Tibial artery (tissue), 4 donors: ENCODE data around the gene NSL1.
A peak's percentile ranks its signal among the peaks of the same experiment; 100 is the strongest.

Experiments
- DNase-seq, 2 donors: peaks; one replicate each; pipeline ENCODE4 v3.0.0-alpha.2; 2019
- H3K27ac ChIP-seq, 2 donors: fragments of 200-600 bp; sonication (generic) in 1 of 2; 1 replicate in 1 of 2; 2 replicates in 1 of 2; pipeline ENCODE4 v1.5.1; 2018 to 2019; ENCODE audit warnings: mild to moderate bottlenecking in 1 of 2
- H3K27me3 ChIP-seq, 2 donors: fragments of 200-600 bp; sonication (generic) in 1 of 2; one replicate each; pipeline versions ENCODE4 v1.5.1 to v1.6.0; 2016 to 2019
- H3K36me3 ChIP-seq, 3 donors: fragments of 200-600 bp; sonication (generic) in 2 of 3; one replicate each; pipeline ENCODE4 v1.5.1; 2016 to 2019; ENCODE audit warnings: mild to moderate bottlenecking in 2 of 3
- H3K4me1 ChIP-seq, 4 donors: fragments of 200-600 bp; sonication (generic) in 2 of 4; 1 replicate in 3 of 4; 2 replicates in 1 of 4; pipeline ENCODE4 v1.5.1; 2016 to 2019
- H3K4me3 ChIP-seq, 2 donors: fragments of 200-600 bp; sonication (generic) in 1 of 2; 1 replicate in 1 of 2; 2 replicates in 1 of 2; pipeline ENCODE4 v1.5.1; 2018 to 2019; ENCODE audit warnings: mild to moderate bottlenecking in 2 of 2
- H3K9me3 ChIP-seq, 3 donors: fragments of 200-600 bp; sonication (generic) in 1 of 3; one replicate each; pipeline ENCODE4 v1.5.1; 2016 to 2019
- intact Hi-C: fragments of 100-400 bp; cut with DNase I; formaldehyde crosslinking; loops from one replicate; pipeline ENCODE4 v1.15.0; 2023; ENCODE audit warnings: low total_unique reads
- TF ChIP-seq, protein P1 (sequence below), 2 experiments: fragments of 200-600 bp in 1 of 2; fragments of 450-650 bp in 1 of 2; IDR thresholded peaks; one replicate each; pipeline ENCODE4 v1.5.1; 2017 to 2019; ENCODE audit warnings: antibody characterized with exemption in 2 of 2, mild to moderate bottlenecking in 1 of 2, moderate library complexity in 1 of 2

NSL1 gene

DNA sequence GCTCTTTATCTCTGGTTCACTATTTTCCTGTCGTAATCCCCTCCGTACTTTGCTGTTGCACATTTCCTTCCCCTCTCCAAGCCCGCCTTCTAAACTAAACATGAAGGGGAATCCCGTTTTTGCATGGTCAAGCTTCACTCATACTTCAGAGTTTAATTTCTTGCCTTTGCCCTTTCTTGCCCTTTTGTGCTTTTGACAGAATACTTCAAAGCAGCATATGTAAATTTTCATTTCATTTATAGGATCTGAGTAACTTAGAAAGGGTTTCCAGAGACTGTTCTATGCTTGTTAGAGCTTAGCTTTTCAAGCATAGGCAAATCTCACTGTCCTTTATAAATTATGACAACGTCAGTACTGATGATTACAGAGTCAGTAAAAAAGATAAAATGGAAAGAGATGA is 28.1 kb upstream of the NSL1 start:
- DNase-seq: no peak
- intact Hi-C loops: loop anchor here (10.0 kb wide), 1 partner anchor 175 kb away; no protein-coding TSS in a partner anchor

DNA sequence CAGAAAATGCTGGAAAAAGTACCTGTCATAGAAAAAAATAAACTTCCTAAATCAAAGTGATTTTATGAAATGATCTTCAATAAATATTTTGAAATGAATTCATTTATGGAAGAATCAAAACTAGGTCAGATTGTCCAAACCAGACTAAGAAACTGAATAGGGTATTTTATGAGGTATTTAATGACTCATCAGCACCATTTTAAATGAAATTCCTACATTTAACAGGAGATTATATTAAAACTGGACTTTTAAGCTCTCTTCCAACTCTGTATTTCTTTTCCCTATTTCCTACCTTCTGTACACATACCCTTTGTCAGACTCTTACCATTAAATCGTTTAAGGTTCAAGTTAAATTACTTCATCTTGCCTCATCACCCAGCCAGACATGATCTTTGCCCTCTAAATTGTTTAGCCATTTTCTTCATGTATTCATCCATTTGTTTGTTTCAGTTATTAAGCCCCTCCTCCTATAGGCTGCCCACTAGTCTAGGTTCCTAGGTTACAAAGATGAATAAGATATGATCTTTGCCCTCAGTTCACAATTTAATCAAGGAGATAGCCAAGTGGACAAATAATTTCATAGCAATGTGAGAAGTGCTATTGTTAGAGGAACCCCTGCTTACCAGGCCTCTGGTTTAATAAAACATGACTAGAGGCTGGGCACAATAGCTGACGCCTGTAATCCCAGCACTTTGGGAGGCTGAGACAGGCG is 25.1 kb upstream of the NSL1 start:
- intact Hi-C loops: loop anchor here (10.0 kb wide), 1 partner anchor 178 kb away; no protein-coding TSS in a partner anchor
- no peak overlapping the region for H3K4me3 ChIP-seq
- no peaks in the 10 kb centered on the region for H3K4me1 ChIP-seq
- no peaks in the 10 kb centered on the region for H3K9me3 ChIP-seq
- peaks cover 0 to 11% (median 9%) of the 10 kb centered on the region in 3 donors for H3K36me3 ChIP-seq
- DNase-seq: no peak
- TF ChIP-seq, protein P1, sequence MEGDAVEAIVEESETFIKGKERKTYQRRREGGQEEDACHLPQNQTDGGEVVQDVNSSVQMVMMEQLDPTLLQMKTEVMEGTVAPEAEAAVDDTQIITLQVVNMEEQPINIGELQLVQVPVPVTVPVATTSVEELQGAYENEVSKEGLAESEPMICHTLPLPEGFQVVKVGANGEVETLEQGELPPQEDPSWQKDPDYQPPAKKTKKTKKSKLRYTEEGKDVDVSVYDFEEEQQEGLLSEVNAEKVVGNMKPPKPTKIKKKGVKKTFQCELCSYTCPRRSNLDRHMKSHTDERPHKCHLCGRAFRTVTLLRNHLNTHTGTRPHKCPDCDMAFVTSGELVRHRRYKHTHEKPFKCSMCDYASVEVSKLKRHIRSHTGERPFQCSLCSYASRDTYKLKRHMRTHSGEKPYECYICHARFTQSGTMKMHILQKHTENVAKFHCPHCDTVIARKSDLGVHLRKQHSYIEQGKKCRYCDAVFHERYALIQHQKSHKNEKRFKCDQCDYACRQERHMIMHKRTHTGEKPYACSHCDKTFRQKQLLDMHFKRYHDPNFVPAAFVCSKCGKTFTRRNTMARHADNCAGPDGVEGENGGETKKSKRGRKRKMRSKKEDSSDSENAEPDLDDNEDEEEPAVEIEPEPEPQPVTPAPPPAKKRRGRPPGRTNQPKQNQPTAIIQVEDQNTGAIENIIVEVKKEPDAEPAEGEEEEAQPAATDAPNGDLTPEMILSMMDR (IDR thresholded peaks at IDR 0.05): no peak
- H3K27me3 ChIP-seq: no peaks in the 10 kb centered on the region
- no peak overlapping the region for H3K27ac ChIP-seq

More for the DNA sequence above, 28.1 kb upstream of the NSL1 start:
- Histone ChIP-seq H3K4me1 (no peaks in the 10 kb centered on the region), H3K27me3 (no peaks in the 10 kb centered on the region), H3K9me3 (no peaks in the 10 kb centered on the region), H3K4me3 (no peak overlapping the region), H3K36me3 (no peaks in the 10 kb centered on the region), H3K27ac (no peak overlapping the region)
- TF ChIP-seq, protein P1 (IDR thresholded peaks at IDR 0.05): no peak

DNA sequence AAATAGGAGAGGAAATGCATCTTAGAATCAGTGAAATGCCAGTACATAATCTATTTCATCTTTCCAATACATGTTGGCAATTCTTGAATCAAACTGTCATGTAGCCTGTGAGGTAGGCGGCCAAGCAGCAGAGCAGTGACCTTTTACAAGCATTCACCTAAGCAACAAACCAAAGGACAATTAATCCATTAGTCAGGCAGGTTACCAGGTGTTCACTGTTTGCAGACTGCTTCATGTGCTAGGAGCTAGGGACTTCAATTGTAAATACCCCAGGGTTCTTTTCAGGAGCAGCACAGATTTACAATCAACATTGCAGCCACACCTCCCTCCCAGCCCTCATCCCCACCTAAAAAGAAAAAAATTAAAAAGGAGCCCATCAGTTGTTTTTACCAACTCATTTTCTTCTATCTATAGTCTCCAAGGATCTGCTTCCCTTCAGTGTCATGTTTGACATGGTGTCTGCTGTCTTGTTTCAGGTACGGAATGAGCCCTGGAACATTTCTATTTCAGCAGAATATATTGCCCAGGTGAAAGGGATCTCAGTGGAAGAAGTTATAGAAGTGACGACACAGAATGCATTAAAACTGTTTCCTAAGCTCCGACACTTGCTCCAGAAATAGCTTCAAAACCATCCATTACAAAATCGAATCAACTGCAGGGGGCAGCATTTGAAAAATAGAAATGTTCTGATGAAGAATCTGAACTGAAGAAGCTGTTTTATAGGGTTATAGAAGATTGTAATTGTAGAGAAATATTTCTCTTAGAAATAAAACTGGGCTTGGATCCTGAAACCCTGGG is 23.2 kb upstream of the NSL1 start:
- no peak overlapping the region for H3K4me3 ChIP-seq
- intact Hi-C loops: loop anchor here (10.0 kb wide), 1 partner anchor 180 kb away; no protein-coding TSS in a partner anchor
- no peak for DNase-seq
- peaks cover 0 to 19% (median 9%) of the 10 kb centered on the region in 3 donors for H3K36me3 ChIP-seq
- TF ChIP-seq, protein P1 (IDR thresholded peaks at IDR 0.05): peak in 1 of 2 experiments; percentile 18
- H3K27ac ChIP-seq: no peak overlapping the region
- no peaks in the 10 kb centered on the region for H3K27me3 ChIP-seq
- no peaks in the 10 kb centered on the region for H3K4me1 ChIP-seq
- no peaks in the 10 kb centered on the region for H3K9me3 ChIP-seq

DNA sequence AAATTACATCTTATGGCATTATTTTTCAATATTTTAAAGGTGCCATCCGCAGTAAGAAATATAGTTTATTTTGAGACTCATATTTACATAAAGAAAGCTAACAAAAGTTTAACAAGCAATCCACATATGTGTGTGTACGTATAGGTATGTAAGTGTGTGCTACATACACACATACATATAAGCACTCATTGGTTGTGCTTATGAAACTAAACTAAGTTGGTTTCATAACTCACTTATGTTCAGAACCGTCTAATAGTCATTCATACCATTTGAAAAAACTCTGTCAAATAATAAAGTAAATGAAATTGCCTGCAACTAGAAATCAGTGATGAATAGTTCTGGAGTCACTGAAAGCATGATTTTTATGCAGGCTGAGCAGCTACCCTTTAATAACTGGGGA is 14.2 kb upstream of the NSL1 start:
- Histone ChIP-seq H3K27ac (no peak overlapping the region), H3K36me3 (peaks cover 18 to 62% (median 31%) of the 10 kb centered on the region in 3 donors), H3K27me3 (no peaks in the 10 kb centered on the region), H3K9me3 (no peaks in the 10 kb centered on the region), H3K4me3 (no peak overlapping the region), H3K4me1 (no peaks in the 10 kb centered on the region)
- TF ChIP-seq, protein P1 (IDR thresholded peaks at IDR 0.05): no peak
- no peak for DNase-seq
- intact Hi-C loops: no loop called here

DNA sequence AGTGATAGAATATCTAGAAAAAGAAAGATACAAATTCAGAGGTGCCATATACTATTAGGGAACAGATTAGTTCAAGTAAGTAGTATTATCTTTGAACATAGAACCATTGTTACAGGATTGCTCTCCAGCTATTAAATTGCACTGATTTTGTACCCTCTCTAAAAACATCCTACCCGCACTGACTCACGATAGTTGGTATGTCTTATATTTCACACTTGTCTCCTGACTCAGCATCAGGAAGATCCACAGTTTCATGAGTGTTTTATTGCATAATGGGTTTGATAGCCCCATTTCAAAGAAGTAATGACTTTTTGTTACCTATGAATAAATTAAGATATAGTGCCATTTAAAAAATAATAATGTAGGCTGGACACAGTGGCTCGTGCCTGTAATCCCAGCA is 6.1 kb upstream of the NSL1 start:
- Histone ChIP-seq H3K36me3 (peaks cover 4 to 55% (median 32%) of the 10 kb centered on the region in 3 donors), H3K4me3 (no peak overlapping the region), H3K9me3 (no peaks in the 10 kb centered on the region), H3K27ac (no peak overlapping the region), H3K27me3 (no peaks in the 10 kb centered on the region), H3K4me1 (peaks cover 0 to 6% (median 0%) of the 10 kb centered on the region in 4 donors)
- TF ChIP-seq, protein P1 (IDR thresholded peaks at IDR 0.05): no peak
- DNase-seq: no peak
- intact Hi-C loops: loop anchor here (10.0 kb wide), 2 partner anchors 57 to 323 kb away; partner anchors contain the start of gene FLVCR1
